ENCODE results near the gene RUNX3.

RUNX3 gene

DNA sequence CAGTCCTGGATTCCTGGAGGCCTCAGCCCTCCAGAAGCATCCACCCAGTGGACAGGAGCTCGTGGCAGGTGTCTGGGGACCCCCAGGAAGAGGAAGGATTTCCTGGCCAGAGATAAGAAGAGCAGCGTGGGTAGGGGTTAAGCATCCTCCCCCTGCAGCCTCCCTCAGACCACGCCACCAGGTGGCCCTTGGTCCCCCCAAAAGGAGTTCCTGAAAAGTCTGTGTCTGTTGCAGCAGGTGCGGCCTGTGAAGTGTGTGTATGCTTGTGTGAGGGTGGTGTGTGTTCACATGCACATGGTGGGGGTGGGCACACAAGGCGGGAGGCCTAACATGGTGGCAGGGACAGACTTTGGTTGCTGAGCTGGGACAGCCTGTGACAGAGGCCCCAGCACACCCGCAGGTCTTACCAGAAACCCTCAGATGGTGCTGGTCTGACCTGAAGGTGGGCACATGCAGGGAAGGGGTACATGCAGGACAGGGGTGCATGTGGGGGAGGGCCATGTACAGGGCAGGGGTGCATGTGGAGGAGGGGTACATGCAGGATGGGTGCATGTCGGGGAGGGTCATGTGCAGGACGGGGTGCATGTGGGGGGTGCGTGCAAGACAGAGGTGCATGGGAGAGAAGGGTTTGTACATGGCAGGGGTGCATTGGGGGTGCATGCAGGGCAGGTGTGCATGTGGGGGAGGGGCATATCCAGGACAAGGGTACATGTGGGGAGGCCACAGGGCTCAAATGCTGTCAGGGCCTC lies 18.2 kb upstream of the RUNX3 start:
- DNase-seq (ENCODE audit: low read depth in 1 of 2, low spot score in 1 of 2) = no peak

GRCh38 chr1:24946861-24947658 lies 17.0 kb upstream of the RUNX3 start:
- DNase-seq (ENCODE audit: low read depth in 1 of 2, low spot score in 1 of 2) = no peak

GRCh38 chr1:24945354-24946326 lies 15.6 kb upstream of the RUNX3 start:
- no peak for DNase-seq (ENCODE audit: low read depth in 1 of 2, low spot score in 1 of 2)

GRCh38 chr1:24944318-24944717 lies 14.2 kb upstream of the RUNX3 start:
- DNase-seq (ENCODE audit: low read depth in 1 of 2, low spot score in 1 of 2) = no peak

- no peak for DNase-seq (ENCODE audit: low read depth in 1 of 2, low spot score in 1 of 2)
Measured at GRCh38 chr1:24942789-24943188, 12.7 kb upstream of the RUNX3 start.

DNA sequence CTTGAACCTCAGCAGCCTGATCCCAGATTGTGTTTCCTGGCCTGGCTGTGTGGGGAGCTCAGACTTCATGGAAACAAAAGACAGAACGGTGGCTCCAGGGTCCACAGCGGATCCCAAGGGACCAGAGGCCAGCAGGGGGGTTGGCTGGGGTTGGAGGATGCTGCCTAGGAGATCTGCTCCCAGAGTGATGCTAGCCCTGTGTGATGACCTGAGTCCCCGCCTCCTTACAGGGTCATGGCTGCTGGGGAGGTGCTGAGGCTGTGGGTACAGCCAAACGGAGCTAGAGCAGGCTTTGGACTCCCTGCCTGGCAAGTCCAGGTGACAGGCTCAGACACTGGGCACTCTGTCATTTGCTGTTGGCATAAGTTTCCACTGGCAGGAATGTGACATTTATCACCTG lies 11.5 kb upstream of the RUNX3 start:
- DNase-seq (ENCODE audit: low read depth in 1 of 2, low spot score in 1 of 2) = no peak

GRCh38 chr1:24940231-24940630 lies 10.2 kb upstream of the RUNX3 start:
- no peak for DNase-seq (ENCODE audit: low read depth in 1 of 2, low spot score in 1 of 2)

DNA sequence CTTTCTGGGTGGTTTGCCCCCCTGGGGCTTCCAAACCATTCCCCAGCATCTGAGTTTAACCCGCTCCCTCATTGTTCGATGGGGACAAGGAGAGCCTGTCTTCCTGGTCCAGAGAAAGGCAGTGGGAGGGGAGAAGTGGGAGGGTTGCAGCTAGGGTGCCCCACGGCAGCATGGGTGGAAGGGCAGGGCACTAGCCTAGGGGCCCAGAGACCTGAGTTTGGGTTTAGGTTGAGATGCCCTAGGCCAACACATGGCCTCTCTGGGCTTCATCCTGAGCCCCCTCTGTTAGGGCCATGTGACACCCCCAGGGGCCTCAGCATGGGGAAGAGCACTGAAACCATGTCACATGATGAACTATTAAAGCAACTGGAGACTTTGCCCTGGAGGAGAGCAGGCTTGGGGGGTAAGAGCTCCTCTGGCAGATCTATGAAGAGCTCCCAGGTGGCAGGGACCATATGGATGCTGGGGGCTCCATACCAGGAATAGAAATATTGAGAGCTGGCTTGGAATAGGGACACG lies 9.7 kb upstream of the RUNX3 start:
- DNase-seq (ENCODE audit: low read depth in 1 of 2, low spot score in 1 of 2) = no peak

DNA sequence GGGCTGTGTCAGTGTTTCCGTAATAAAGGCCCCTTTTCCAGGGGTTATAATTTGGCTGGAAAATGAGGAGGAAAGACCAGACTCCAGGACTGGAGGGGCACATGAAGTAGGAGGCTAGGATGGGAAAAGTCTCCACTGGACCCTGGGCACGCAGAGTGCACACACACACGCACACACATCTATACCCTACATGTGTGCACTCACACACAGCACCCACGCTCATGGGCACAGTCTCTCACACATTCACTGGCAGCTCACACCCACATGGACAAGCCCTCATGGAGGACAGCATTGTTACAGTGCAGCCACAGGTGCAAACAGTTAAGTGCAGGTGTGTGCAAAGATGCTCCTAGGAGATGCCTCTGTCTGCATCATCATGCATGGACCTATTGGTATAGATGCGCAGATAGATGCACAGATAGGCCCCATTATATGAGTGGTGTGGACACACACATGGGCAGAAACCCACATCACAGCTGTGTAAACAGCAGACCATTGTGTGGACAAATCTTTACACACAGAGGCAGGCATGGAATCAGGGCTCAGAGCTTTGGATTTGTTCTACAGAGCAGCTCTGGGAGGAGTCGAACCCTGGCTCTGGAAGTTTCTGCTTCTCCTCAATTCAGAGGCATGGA lies 9.1 kb upstream of the RUNX3 start:
- DNase-seq (ENCODE audit: low read depth in 1 of 2, low spot score in 1 of 2) = no peak

DNA sequence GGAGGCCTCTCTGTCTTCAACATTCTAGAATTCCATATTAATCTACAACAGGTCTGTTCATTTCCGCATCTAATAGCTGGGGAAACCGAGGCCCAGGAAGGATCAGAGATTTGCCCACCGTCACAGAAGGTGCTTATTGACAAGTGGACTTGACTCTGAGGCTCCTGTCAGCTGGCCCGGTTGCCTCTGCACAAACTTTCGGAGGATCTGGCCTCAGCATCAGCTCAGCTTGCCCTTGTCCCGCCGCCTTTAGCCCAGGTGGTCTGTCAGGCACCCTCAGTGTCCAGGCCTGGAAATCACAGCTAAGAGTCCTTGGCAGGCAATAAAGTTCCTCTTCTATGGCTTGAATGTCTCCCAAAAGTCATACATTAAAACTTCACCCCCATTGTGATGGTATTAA lies 8.2 kb upstream of the RUNX3 start:
- no peak for DNase-seq (ENCODE audit: low read depth in 1 of 2, low spot score in 1 of 2)

- no peak for DNase-seq (ENCODE audit: low read depth in 1 of 2, low spot score in 1 of 2)
Measured at GRCh38 chr1:24936684-24937083, 6.6 kb upstream of the RUNX3 start.

DNA sequence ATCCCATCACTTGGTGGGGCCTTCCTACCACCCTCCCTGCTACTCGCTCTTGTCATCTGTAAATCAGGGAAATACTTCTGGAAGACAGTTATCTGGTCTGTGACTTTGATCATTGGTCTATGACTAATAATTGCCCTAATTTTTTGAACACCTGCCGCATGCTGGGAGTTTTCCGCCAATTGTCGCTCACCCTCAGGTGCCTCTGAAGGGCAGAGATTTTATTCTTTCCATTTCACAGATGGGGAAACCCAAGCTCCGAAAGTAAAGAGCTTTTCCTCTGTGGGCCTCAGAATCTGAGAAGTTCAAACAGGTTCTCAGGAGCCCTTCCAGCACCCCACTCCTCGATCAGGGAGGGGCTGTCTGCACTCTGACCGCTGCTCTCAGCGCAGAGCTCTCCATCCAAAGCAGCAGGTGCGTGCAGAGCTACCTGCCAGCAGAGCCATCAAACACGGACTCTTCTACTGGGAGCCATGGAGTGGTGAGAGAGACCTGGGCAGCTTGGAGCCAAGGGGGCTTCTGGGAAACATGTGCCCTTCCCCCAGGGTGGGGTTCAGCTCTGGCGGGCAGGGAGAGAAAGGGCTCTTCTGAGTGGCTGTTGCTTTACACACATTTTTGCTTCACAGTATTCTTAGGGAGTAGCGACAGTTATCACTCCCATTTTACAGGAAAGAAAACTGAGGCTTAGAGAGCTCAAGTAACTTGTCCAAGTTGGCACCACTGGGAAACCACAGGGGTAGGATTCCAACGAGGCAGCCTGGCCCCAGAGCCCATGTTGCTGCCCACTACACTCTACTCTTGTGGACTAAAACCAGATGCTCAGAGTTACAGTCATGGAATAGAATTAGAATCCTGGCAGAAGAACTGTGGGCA lies 5.8 kb upstream of the RUNX3 start:
- no peak for DNase-seq (ENCODE audit: low read depth in 1 of 2, low spot score in 1 of 2)

- no peak for DNase-seq (ENCODE audit: low read depth in 1 of 2, low spot score in 1 of 2)
Measured at GRCh38 chr1:24935196-24935526, 5.1 kb upstream of the RUNX3 start.

- no peak for DNase-seq (ENCODE audit: low read depth in 1 of 2, low spot score in 1 of 2)
Measured at GRCh38 chr1:24934310-24935195, 4.5 kb upstream of the RUNX3 start.

GRCh38 chr1:24933468-24933867 lies 3.4 kb upstream of the RUNX3 start:
- no peak for DNase-seq (ENCODE audit: low read depth in 1 of 2, low spot score in 1 of 2)

DNA sequence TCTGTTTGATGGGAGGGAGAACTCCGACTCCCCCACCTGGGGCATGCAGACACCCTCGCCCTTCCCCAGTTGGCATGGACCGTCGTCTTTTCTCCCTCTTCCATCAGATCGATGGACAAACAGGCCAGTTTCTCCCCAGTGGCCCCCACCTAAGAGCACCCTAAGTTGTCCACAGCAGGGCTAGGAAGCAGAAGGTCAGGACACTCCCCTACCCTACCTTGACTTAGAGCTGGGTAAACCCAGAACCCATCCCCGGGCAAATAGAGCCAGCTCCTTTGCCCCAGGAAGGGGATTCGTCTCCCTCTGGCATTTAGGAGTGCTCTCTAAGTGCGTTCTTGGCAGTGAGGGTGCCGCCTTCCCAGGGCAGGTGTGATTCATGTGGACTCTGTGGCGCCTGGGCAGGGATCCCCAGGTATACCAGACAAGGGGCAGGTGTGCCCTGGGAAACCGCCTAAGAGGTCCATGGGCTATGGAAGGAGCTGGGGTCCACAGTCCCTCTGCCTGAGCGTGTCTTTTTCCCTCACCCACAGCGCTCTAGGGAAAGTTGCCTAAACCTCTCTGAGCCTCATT lies 2.7 kb upstream of the RUNX3 start:
- no peak for DNase-seq (ENCODE audit: low read depth in 1 of 2, low spot score in 1 of 2)

GRCh38 chr1:24932284-24932683 lies 2.2 kb upstream of the RUNX3 start:
- peak; percentile 49 to 65 for DNase-seq (ENCODE audit: low read depth in 1 of 2, low spot score in 1 of 2)

DNA sequence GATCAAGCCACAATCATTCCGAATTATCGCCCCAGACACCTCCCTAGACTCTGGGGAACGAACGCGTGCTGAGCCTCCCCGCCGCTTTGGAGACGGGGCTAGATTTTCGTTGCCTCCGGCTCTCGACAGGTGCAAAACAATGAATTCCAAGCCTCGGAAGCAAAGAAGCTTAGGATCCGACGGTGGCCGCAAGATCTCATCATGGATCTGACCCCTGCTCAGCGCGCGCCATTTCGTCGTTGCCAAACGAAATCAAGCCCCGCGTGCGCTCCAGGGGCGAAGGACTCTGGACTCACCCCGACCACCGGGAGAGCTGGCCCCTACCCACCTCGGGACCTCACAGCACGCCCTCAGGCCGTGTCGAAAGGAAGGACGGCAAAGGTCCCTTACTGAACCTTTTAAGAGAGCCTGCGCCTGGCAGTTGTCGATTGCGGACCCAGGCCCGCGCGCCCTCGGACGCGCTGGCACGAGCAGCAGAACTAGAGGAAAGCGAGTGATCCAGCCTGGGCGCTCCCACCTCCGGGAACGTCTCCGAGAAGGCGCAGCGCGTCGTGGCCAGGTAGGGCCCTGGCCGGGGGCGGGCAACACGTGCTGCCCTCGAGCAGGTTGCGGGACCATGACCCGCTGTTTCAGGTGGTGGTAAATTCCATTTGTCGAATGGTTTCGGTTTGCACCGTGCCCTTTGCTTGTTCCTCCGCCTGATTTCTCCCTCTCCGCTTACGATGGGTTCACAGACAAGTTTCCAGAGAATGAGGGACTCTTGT lies 1.6 kb upstream of the RUNX3 start:
- no peak for DNase-seq (ENCODE audit: low read depth in 1 of 2, low spot score in 1 of 2)
